GM19238 (cell line): ENCODE results near the gene EHMT1.
"Not testable (repeated sequence)": the region's sequence is repeated elsewhere in the genome, so short reads cannot be mapped to it uniquely, and the experiment has no call there.

ENCODE experiments used
- DNase-seq: peaks from one replicate; pipeline ENCODE4 v3.0.0; 2011; ENCODE audit warnings: low spot score; ENCODE audit not compliant: insufficient read length

Gene EHMT1

DNA sequence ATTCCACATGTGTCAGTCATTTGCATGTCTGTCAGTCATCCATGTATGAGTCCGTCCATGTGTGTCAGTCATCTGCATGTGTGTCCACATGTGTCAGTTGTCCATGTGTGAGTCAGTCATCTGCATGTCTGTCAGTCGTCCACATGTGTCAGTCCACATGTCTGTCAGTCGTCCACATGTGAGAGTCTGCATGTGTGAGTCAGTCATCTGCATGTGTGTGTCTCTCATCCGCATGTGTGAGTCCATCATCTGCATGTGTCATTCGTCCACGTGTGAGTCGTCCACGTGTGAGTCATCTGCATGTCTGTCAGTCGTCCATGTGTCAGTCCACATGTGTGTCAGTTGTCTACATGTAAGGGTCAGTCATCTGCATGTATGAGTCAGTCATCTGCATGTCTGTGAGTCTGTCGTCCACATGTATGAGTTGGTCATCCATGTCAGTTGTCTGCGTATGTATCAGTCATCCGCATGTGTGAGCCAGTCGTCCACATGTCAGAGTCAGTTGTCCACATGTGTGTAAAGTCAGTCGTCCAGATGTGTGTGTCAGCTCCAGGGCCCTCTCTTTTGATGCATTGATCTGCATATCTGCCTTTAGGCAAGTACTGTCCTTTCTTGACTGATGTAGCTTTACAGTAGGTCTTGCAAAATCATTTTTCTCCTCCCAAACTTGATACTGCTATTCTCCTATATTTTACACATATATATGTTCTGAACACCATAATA is 186.3 kb downstream of the EHMT1 start:
- no peak for DNase-seq

DNA sequence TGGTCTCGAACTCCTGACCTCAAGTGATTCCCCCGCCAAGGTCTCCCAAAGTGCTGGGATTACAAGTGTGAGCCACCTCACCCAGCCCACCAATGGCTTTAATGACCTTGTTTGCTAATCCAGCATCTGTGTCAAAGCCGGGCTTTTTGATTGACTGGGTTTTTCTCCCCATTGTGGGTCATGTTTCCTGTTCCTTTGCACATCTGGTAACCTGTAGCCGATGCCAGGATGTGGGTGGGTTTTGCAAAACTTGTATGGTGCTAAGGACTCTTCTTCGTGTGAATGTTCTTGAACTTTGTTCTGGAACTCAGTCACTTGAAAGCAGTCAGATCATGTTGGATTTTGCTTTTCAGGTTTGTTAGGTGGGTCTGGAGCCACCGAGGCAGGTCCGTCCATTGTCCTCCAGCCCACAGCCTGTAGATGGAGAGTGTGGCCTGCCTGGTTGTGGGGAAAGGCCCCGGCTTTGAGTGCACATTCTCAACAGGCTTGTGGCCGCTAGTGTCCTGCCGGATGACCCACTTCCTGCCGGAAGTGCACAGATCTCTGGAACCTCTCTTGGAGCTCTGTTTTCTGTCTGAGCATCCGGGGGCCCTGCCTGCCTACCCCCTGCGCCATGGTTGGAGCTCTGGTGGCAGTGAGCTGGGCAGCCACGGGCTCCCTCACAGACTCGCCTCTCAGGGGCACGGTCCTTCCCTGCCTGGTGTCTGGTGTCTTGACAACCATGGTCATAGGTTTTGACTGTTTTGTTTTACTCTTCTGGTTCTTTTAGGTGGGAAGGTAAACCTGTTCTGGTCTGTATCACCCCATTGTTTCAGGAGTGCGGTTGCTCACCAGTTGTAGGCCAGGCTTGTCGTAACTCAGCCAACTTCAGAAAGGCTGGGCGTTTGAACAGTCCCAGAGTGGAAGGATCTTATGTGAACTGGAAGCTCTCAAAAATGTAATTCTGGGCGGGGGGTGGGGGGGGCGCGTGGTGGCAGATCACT is 189.2 kb downstream of the EHMT1 start:
- DNase-seq = no peak

GRCh38 chr9:137809040-137809576 is 190.3 kb downstream of the EHMT1 start:
- DNase-seq = peak; percentile 44

- DNase-seq = not testable (repeated sequence)
Measured at GRCh38 chr9:137809726-137810450, 191.1 kb downstream of the EHMT1 start.

- no peak for DNase-seq
Measured at GRCh38 chr9:137811283-137811870, 192.6 kb downstream of the EHMT1 start.

- no peak for DNase-seq
Measured at GRCh38 chr9:137812356-137813023, 193.7 kb downstream of the EHMT1 start.

DNA sequence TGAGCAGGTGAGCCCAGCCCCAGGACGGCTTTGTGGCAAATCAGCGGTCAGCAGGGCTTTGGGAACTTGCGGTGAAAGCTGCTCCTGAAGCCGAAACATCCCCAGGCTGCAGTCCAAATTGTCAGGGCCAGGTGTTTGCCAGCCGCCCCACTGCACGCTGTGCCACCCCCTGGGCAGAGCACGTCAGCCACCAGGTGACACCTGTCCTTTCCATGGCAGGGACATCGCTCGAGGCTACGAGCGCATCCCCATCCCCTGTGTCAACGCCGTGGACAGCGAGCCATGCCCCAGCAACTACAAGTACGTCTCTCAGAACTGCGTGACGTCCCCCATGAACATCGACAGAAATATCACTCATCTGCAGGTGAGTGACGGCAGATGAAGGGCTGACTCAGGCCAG is 194.4 kb downstream of the EHMT1 start:
- DNase-seq = no peak

- DNase-seq = no peak
Measured at GRCh38 chr9:137813651-137814415, 195.0 kb downstream of the EHMT1 start.

- no peak for DNase-seq
Measured at GRCh38 chr9:137814436-137814835, 195.6 kb downstream of the EHMT1 start.

DNA sequence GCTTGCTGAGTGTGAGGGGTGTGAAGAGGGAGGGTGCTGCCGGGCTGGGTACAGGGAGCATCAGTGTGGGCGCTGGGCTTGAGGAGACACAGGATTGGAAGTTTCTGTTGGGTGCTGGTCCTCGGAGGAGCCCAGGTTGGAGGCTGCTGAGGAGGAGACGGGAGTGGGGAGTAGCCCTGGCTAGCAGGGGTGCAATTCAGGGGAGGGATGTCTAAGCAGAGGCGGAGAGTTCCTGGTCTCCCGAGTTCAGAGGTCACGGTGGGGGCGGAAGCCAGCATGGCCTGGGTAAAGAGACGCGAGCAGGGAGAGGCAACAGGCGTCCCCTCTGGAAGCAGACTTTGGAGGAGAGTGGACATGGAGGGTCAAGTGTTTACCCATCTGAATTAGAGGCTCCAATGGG is 196.0 kb downstream of the EHMT1 start:
- DNase-seq = no peak

DNA sequence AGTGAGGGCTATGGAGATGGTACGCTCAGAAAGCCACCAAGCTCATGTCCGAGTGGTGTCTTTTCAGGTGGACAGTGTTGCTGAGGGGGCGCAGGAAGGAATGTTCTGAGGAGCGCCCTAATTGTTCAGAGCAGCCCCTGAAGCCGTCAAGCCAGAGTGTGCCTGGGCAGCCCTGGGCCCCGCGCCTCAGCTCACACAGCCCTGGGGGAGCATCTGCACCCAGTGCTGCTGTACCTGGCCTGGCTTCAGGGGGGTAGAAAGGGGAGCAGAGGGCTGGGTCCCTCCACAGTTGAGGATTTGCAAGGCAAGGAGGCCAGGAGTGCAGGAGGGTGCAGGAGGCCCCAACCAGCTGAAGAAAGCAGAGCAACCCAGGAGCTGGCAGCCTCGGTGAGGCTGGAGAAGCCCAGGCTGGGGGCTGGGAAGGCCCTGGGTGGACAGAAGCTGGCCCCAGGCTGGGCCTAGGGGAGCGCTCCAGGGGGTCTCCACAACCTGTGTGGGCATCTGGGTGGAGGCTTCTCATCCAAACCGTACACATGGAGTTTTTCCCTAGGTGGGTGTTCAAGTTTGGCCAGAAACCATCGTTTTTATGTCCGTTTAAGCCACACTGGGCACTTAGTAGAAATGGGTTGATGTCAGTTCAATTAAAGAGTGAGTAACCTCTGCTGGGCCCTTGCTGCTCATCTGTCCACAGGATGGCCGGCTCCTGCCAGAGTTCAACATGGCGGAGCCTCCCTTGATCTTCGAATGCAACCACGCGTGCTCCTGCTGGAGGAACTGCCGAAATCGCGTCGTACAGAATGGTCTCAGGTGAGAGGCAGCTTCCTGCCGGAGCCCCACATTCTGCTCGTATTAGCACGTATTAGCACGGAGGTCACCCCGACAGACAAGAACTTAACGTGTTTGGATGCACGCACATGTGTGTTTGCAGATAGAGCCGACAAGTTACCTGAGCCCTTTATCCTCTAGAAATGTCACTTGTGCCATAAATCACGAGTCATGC is 196.8 kb downstream of the EHMT1 start:
- DNase-seq = no peak

DNA sequence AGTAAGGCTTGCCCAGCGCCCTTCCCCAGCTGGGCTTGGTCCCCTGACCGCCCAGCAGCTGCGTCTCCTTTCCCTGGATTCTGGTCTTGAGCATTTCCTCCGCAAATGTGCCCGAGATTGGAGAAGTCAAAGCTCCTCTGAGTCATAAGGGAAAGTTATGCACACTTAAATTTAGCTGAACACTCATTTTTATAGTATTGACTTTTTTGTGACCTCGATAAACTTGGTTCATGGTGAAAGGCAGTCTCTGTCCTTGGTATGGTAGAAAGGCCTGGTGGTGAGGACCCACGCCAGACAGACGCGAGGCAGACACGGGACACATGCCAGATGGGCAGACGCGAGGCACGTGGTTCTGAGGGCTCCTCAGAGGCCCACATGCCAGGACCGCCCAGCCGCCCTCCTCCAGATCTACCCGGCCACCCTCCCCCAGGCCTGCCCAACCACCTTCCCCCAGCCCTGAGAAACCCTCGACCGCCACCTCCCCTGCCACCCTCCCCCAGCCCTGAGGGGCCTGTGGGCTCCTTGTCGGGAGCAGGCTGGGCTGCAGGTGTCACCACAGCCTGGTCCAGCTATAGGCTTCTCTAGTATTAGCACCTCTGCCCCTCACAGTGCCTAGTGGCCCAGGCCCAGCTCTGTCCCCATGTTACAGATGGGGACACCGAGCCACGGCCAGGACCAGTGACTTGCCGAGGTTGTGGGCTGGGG is 197.9 kb downstream of the EHMT1 start:
- DNase-seq = no peak

- no peak for DNase-seq
Measured at GRCh38 chr9:137817236-137818200, 198.7 kb downstream of the EHMT1 start.

GRCh38 chr9:137818286-137818685 is 199.5 kb downstream of the EHMT1 start:
- no peak for DNase-seq

DNA sequence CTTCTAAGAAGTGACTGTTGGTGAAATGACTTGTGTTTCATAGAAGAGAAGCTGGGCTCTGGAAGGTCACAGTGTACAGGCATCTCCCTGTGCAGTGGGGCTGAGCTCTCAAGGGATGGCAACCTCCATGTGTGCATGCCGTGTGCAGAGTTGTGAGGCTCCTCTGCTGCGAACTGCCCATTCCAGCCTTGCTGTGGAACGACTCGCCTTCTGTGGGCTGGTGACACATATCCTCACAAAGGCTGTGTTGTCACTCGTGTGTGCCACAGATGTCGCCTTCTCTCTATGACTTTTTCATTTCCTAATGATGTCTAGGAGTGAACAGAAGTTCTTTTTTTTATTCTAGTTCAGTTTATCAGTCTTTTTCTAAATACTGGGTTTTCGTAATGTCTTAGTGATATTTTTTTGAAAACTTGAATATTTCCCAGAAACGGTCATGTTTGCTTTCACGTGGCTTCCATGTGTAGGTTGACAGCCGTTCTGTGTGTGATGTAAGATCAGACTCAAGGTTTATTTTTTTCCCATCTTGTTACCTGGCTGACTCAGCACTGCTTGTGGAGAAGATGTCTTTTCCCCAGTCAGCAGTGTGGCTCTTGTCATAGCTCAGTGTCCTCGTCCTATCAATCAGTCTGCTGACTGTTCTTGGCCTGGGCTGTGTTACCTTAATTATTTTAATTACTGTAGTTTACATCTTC is 201.5 kb downstream of the EHMT1 start:
- DNase-seq = no peak
